Measurements from ENCODE around the gene MAPKAP1. TPM values are rescaled to one million over a fixed set of nuclear protein-coding genes. Genes with fewer than 3 reads are reported as not detected.
A peak's percentile ranks its signal among the peaks of the same experiment; 100 is the strongest.

Gene MAPKAP1
- total RNA-seq, 1 donor from 2014 or later = 44.9 TPM

DNA sequence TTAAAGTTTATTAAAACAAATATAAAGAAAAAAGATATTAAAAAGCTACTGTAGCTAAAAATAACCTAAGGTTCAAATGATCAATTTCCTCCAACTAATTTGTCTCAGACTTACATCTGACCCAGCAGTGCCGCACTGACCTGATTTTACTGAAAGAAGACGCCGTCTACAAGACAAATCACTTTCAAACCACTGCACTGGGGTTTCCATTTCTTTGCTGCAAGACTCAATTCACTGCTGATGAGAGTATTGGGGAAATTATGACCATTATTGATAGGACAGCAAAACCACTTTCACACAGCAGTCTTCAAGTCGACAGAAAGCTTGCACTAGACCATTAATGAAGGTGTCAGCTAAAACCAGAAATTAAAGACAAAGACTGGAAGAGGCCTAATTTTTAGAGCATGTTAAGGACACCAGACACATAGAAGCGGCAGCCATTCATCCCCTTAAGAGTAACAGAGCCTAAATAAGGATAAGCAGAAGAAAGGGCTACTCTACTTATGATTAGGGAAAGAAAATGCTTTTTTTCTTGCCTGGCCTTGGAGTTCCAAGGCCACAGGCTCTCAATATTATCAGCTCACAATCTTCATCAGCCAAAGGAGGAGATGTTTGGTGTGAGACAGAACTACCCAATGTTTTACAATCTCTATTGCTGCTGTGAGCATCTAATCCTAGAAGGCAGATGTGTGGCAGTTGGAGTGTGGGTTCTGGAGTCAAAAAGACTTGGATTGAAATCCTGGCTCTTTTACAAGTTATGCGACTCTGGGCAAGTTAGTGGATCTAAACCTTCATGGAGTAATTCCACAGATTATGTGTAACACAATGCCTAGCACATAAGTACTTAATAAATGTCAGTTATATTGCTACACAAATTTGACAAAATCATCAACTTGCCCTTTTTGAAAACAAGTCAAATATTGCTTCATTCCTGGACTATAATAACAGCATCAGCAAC lies 190.7 kb downstream of the MAPKAP1 start:
- DNase-seq (ENCODE audit: low read depth in 2 of 2) = no peak

GRCh38 chr9:125515281-125515680 lies 191.7 kb downstream of the MAPKAP1 start:
- DNase-seq (ENCODE audit: low read depth in 2 of 2) = no peak

- no peak for DNase-seq (ENCODE audit: low read depth in 2 of 2)
Observed at GRCh38 chr9:125514468-125514867, 192.5 kb downstream of the MAPKAP1 start.

GRCh38 chr9:125513668-125514413 lies 193.2 kb downstream of the MAPKAP1 start:
- DNase-seq (ENCODE audit: low read depth in 2 of 2) = peak; percentile 15 to 64

DNA sequence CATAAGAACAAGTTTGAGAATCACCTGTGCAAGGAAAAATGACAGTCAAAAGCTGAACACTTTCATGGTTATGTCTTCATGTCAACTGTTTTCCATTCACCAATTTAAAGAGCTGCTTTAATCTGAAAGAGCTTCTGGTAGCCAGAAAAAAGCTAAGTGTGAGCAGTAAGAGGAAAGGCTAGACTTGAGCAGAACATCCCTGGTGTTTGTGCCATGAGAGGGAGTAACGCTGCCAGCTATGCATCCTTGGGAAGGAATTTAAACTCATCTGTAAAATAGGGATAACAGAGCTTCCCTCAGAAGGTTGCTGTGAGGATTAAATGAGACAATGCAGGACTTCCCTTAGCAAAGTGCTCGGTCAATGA lies 193.7 kb downstream of the MAPKAP1 start:
- DNase-seq (ENCODE audit: low read depth in 2 of 2) = no peak

GRCh38 chr9:125511789-125512660 lies 195.0 kb downstream of the MAPKAP1 start:
- DNase-seq (ENCODE audit: low read depth in 2 of 2) = no peak

DNA sequence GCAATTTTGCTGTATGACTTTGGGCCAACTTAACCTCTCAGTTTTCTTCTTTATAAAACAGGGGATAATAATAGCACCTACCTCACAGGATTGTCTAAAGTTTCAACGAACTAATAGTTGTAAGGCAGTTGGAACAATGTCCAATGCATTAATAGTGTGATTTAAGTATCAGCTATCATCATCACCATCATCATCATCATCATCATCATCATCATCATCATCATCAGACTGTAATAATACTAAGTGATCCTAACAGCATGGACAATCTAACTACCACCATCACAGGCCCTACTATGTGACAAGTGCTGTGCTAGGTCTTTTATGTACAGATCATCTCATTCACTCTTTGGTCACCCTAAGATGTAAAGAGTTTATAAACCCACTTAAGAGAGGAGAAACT lies 196.0 kb downstream of the MAPKAP1 start:
- DNase-seq (ENCODE audit: low read depth in 2 of 2) = no peak

- DNase-seq (ENCODE audit: low read depth in 2 of 2) = no peak
Observed at GRCh38 chr9:125509476-125509875, 197.5 kb downstream of the MAPKAP1 start.

GRCh38 chr9:125508249-125508648 lies 198.8 kb downstream of the MAPKAP1 start:
- DNase-seq (ENCODE audit: low read depth in 2 of 2) = no peak

DNA sequence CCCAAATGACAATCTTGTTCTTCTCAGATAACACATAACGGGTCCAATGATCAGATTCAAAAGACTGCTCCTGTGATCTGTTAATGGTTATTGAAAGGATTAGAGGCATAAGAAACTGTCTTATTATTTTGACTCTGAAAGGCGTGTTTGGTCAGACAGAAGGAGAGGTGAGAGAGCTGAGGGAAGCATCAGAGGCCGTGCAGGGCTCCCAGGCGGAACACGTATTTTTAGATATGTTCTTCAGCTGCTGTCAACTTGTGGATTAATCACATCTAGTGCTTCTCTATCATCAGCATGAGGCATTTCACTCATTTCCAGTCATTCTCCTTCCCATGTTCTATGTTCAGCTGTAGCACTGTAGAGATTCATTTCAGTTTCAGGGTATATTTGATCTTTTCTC lies 199.8 kb downstream of the MAPKAP1 start:
- DNase-seq (ENCODE audit: low read depth in 2 of 2) = no peak

DNA sequence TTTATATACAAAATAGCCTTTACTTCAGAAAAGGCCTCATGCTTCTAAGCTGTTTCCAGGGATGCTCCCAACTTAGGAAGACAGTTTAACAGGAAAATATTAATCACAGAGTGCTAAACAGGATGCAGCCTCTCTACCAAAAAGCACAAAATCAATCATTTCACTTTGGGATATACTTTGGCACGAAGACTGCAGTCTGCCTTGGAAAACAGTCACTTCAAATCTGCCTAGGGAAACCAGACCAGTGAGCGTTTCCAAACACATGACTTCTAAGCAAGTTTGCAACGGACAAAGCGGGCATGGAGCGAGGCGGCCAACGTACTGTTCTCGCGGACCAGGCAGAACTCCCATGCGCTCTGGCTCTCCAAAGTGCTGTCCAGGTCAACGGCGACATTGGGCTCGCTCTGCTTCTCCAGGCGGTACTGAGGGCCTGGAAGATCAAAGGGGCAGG lies 201.0 kb downstream of the MAPKAP1 start:
- DNase-seq (ENCODE audit: low read depth in 2 of 2) = no peak

- no peak for DNase-seq (ENCODE audit: low read depth in 2 of 2)
Observed at GRCh38 chr9:125504616-125505015, 202.4 kb downstream of the MAPKAP1 start.

DNA sequence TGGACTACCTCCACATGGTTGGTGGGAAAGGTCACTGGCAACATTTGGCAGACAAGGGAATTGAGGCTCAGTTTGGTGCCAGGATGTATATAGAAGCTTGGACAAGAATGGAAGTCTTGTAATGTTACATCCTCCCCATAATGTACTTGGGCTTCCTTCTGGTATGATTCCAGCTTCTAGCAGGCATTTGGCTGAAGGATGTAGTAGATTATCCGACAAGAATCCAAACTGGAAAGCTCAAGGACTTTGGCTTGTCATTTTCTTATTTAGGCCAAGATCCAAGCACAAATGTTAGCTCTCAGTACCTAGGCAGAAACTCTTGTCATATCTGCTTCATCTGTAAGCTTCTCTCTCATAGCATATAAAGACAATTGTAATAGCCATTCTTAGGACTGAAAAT lies 209.1 kb downstream of the MAPKAP1 start:
- DNase-seq (ENCODE audit: low read depth in 2 of 2) = no peak

GRCh38 chr9:125497478-125497877 lies 209.5 kb downstream of the MAPKAP1 start:
- DNase-seq (ENCODE audit: low read depth in 2 of 2) = no peak

GRCh38 chr9:125496313-125496834 lies 210.6 kb downstream of the MAPKAP1 start:
- no peak for DNase-seq (ENCODE audit: low read depth in 2 of 2)

GRCh38 chr9:125495172-125496119 lies 211.6 kb downstream of the MAPKAP1 start:
- no peak for DNase-seq (ENCODE audit: low read depth in 2 of 2)

GRCh38 chr9:125494653-125494915 lies 212.4 kb downstream of the MAPKAP1 start:
- no peak for DNase-seq (ENCODE audit: low read depth in 2 of 2)

DNA sequence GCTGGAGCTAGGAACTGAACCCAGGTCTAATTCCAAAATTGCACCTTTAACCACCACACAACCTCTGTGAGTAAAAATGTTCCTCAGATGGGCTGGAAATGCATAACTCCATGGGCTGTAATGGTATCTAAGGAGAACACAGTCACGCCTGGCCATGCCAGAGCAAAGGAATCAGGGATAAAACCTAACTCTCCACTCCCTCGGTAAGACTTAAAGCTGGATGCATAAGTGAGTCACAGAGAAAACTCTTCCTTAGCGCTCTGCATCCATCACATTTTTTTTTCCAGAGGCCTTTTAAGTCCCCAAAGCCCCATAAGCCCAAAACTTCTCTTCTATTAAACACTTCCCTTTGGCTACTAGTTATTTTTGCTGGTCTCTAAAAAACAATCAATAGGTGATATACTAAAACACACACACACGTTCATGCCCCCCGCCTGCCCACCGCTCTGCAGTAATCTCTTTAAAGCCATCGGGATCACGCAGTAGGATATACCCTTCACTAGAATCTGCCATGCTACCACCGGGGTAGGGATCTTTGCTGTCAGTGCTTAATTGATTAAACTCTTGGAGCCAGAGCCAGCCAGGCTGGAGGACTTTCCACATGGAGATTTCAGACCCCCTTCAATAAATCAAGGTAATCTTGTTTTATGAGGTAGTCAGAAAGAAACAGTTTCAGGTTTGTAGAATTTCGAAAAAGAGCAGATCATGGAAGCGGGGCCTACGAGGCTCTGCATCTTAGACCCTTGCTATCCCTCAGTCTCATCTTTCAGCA lies 212.9 kb downstream of the MAPKAP1 start:
- no peak for DNase-seq (ENCODE audit: low read depth in 2 of 2)

- DNase-seq (ENCODE audit: low read depth in 2 of 2) = no peak
Observed at GRCh38 chr9:125493384-125493783, 213.6 kb downstream of the MAPKAP1 start.

- peak; percentile 1 to 8 for DNase-seq (ENCODE audit: low read depth in 2 of 2)
Observed at GRCh38 chr9:125492719-125493118, 214.3 kb downstream of the MAPKAP1 start.
